Measurements from ENCODE around the gene MIPOL1.

GRCh38 chr14:37597914-37598746 lies 400.4 kb downstream of the MIPOL1 start:
- no peak for TF ChIP-seq CTCF (tag by site-specific recombination; IDR thresholded peaks at IDR 0.05)
- no peak for TF ChIP-seq ZNF792 (tag by site-specific recombination; IDR thresholded peaks at IDR 0.05)
- no peak for TF ChIP-seq PATZ1 (tag by site-specific recombination; IDR thresholded peaks at IDR 0.05)
- no peak for TF ChIP-seq ZBTB8A (tag by site-specific recombination; IDR thresholded peaks at IDR 0.05)
- TF ChIP-seq ZNF211 (tag by site-specific recombination; IDR thresholded peaks at IDR 0.05; ENCODE audit: low read depth): no peak
- TF ChIP-seq EGR2 (tag by site-specific recombination; IDR thresholded peaks at IDR 0.05; ENCODE audit: low read depth): no peak
- no peak for TF ChIP-seq HOXA7 (CRISPR knock-in tag; IDR thresholded peaks at IDR 0.05; ENCODE audit: borderline replicate concordance)
- no peak for TF ChIP-seq ZNF132 (tag by site-specific recombination; IDR thresholded peaks at IDR 0.05; ENCODE audit: borderline replicate concordance)
- no peak for TF ChIP-seq ZNF747 (tag by site-specific recombination; IDR thresholded peaks at IDR 0.05)
